ENCODE data around the gene ZNF660.

Gene ZNF660

GRCh38 chr3:44642337-44642736, 57.6 kb downstream of the ZNF660 start:
- DNase-seq: no peak

- no peak for DNase-seq
These were observed 58.3 kb downstream of the ZNF660 start for GRCh38 chr3:44643024-44643423.

GRCh38 chr3:44647771-44648170, 63.0 kb downstream of the ZNF660 start:
- no peak for DNase-seq

DNA sequence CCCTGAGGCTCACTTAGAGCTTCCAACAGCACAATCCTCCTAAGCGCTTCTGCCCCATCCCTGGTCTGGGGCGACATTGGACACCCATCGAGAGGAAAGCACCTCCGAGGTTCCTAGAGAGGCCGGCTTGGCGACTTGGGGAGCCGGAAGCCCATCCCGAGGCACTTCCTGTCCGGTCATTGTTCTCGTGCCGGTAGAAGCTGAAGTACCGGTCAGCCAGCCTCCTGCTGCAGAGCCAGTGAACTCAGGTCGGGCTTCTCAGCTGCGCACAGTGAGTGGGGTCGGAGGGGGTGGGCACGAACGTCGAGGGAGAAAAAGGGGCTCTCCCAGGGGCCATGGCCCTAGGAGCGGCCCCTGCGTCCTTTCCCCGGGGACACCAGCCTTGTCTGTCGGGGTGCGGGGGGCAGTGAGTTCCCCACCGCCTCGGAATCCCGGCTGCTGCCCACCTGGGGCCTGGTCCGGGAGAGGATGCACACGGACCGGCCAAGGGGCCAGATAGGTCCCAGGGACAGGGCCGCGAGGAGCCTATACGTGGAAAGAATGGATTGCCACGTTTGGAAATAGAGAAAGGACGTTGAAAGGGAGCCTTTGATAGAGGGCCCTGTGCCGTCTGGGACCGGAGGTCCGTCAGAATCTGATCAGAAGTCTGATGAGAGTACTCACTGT, 63.9 kb downstream of the ZNF660 start, which contains the start of gene ZNF35:
ZNF35 (plus strand) TSS at position 169 of the 666 bp plus-strand sequence. CDS start 2,336 bp downstream, outside the sequence.
- DNase-seq: peak; percentile 51

All from DMS79 treated with DMSO at 0.1 percent for 48 hours (cell line).